ENCODE results near the gene ST3GAL5.
"Not testable (repeated sequence)": the region's sequence is repeated elsewhere in the genome, so short reads cannot be mapped to it uniquely, and the experiment has no call there.

The ST3GAL5 gene

DNA sequence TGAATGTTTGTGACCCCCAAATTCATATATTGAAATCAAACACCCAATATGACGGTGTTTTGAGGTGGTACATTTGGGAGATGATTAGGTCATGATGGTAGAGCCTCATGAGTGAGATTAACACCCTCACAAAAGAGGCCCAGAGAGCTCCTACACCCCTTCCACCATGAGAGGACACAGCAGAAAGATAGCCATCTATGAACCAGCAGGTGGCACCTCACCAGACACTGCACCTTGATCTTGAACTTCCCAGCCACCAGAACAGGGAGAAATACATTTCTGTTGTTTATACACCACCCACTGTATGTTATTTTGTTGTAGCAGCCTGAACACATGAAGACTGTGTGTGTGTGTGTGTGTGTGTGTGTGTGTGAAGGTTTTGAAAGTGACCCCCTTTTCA lies 58.1 kb downstream of the ST3GAL5 start:
- DNase-seq, result no peak

DNA sequence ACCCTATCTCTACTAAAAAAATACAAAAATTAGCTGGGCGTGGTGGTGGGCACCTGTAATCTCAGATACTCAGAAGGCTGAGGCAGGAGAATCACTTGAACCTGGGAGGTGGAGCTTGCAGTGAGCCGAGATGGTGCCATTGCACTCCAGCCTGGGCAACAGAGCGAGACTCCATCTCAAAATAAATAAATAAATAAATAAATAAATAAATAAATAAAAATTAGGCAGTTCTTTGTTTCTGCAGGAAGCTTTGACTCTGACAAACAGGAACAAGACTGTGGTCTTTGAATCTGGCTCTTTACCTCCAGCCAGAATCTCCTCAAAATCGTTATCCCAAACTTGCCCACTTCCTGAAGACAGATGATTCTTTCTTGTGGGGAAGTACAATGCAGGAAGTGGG lies 59.4 kb downstream of the ST3GAL5 start:
- not testable (repeated sequence) for DNase-seq

DNA sequence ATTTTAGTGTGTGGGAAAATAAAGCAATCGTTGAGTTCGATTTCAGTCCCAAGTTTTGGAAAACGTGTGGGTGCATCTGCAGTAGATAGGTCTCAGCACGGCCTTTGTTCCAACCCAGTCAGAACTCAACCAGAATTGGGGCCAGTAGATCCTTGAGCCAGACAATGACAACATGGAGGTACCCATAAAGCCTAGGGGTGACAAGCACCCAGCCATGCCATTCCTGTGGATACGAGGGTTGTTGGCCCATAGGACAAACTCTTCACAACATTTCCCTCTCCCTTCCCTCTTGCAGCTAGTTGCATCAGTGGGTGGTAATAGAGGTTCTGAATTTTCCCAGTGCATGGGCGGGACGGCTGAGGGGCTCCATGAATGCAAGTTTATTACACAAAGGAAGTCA lies 60.1 kb downstream of the ST3GAL5 start:
- no peak for DNase-seq

DNA sequence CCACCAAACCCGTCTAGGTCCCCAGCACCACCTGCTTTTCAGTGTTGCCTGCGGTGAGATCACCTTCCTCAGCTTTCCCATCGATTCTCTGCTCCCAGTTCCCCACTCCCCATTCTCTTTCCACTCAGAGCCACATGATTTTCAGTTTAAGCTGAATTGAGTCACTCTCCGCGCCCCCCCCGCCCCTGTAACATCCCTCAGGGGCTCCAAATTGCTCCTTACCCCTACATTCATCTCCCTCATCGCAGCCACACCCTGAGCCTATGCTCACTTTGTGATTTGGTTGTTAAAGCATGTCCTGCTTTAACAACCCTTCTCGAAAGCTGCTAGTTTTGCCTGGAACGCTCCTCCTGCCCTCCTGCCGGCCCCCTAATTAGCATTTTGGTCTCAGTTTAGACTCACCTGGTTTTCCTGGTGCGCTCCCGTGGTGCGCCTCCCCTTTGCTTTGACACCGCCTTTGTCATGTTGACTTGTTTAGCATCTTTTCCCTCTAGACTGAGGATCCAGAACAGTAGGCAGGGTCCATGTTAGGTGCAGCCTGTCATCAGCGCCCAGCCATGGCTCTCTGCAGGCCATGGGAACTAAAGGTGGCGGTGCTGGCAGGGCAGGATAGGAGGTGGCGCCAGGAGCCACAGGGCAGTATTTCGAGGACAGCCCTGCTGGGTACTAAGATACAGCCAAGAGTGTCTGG lies 60.8 kb downstream of the ST3GAL5 start:
- no peak for DNase-seq

DNA sequence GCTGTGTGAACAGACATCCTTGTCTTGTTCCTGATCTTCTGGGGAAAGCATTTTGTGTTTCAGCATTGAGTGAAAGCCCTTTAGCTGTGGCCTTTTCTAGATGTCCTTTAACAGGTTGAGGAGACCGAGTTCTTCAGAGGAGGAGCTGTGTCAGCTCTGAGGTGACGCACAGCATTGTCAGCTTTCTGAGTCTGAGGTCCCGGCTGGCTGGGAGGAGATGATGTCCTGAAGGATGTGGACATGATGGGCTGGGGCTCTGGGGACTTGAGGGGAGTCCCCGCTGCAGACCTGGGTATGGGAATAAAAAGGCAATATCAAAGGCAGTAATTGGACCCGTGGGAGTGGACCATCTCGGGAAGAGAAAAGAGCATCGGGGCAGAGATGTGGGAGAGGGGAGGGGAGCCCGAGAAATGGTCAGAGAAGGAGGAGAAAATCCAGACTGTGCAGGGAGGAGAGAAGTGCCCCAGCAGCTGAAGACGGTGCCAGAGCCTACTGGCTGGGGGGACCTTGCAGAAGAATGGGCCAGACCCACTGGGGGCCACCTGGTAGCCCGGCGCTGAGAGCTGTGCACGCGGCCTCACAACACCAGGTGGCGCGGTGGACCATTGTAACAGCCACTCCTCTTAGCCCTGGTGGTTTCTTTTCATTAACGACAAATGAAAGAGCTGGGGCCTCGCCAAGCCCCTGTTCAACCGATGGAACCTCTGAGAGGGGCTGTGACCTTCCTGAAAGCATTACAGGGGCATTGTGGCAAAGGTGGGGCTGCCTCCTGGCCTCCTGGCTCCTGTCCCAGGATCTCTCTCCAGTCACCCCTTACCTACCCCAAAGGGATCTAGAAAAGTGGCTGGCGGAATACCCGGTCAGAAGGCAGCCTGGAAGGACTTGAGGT lies 61.6 kb downstream of the ST3GAL5 start:
- peak; percentile 78 to 81 for DNase-seq

DNA sequence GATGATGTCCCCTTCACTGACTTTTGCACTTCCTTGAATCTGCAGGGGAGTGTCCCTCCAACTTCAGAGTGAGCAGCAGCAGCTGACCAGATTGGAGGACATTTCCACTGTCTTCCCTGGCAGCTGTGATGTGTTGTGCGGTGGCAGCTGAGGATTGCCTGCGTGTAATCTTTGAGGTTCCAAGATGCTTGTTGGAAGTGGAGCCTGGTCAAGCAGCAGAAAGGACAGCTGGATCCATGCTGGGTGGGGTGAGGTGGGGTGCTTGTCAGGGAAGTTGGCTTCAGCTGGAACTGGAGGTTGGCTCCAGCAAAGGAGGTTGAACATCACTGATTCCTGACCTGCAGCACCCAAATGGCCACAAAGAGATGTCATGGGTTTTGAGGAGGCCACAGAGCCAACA lies 64.8 kb downstream of the ST3GAL5 start:
- no peak for DNase-seq

DNA sequence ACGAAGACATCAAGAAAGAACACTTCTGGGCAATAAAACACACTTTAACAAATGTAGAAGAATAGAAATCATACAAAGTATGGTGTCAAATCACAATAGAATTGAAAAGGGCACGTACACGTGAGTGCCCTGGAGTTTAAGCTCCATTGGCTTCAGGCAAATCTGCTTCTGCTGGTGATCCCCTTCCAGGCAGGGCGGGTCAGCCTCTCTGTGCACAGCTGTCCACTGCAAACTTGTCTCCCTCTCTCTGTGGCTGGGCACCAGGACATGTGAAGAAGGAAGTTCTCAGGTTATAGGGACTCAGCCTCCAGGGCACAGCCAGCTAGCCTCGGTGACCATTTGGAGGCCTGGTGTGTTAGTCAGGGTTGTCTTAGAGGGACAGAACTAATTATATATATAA lies 66.0 kb downstream of the ST3GAL5 start:
- no peak for DNase-seq

DNA sequence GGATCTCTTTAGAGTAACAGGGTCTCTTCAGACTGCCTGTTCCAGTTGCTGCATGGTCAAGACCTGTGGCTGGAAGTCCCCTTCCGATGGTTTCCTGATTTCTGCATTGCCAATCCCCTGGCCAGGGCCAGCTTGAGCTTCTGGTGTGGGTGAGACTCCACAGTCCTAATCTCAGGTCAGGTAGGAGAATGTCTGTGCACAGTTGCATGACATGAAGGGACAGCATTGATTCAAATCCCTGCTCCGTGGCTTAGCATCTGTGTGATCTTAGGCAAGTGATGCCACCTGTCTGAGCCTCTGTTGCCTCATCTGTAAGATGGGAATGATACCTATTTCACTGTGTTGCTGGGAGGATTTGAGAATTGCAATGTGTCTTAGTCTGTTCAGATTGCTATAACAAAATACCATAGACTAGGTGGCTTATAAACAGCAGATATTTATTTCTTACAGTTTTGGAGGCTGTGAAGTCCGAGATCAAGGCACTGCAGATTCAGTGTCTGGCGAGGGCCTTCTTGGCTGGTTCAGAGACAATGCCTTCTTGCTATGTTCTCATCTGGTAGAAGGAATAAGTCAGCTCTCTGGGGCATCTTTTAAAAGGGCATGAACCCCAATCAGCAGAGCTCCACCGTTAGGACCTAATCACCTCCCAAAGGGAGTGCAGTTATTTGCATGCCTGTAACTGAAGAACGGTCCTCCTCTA lies 68.8 kb downstream of the ST3GAL5 start:
- no peak for DNase-seq

DNA sequence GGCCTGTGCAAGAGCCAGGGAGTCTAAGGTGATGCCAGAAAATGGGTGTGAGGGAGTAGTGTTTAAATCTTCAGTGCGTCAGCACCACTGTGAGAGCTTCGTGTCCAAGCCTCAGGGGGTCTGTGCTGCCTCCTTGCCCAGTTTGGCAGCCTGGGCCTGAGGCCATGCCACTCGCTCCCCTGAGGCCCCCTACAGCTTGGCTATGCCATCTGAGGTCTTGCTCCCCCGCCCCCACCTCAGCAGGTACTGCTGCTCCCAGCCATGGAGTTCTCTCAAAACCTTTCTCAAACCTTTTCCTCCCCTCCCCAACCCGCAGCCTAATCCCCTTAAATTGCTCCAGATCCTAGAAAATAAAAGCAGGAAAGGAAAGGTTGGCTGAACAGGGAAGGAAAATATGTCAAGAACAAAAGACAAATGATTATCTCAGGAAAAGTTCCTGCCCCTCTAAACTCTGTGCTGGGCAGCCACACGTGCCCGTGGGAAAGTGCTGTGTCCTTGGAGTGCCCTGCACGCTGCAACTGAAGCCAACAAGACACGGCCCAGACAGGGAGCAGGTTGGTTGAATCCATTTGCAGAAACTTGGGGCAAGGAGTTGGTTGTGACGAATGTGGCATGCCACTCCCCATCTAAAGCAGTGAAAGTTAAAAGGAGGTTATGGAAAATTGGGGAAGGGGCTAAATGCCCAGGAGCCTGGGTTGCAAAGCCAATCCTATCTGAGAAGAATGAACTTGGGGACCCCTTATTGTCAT lies 73.8 kb downstream of the ST3GAL5 start:
- DNase-seq, result no peak

DNA sequence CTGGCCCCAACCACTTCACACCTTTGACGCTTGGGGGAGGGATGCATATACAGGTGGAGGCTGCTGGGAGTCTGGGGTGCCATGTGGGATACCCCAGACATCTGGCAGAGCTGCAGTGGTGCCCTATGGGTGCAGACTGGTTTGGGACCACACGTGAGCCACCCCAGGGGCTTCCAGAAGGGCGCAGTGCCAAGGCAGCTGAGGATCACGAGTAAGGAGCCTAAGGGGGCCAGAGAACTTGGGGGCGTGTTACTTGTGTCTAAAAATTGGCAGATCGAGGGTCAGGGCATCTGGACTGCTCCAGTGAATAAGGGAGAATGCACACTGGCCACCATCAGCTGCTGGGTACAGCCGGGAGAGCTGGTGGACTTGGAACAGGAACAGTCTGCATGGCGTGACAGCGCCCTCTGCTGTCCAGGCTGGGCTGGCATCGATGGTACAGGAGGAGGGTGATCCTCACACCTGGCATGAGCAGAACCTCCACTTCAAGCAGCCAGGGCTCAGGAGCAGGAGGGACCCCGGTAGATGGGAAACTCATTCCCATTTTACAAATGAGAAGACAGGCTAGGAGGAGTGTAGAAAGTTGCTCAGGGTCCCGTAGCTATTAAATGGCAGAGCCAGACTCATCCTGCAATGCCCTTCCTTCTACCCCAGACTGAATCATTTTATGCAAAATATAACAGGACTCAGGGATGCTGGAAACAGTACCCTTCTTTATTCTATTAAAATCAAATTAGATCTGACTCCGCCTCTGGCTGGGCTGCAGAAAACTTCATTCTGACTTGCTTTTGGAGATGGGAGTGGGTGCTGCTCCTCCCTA lies 74.6 kb downstream of the ST3GAL5 start:
- peak; percentile 74 to 76 for DNase-seq

DNA sequence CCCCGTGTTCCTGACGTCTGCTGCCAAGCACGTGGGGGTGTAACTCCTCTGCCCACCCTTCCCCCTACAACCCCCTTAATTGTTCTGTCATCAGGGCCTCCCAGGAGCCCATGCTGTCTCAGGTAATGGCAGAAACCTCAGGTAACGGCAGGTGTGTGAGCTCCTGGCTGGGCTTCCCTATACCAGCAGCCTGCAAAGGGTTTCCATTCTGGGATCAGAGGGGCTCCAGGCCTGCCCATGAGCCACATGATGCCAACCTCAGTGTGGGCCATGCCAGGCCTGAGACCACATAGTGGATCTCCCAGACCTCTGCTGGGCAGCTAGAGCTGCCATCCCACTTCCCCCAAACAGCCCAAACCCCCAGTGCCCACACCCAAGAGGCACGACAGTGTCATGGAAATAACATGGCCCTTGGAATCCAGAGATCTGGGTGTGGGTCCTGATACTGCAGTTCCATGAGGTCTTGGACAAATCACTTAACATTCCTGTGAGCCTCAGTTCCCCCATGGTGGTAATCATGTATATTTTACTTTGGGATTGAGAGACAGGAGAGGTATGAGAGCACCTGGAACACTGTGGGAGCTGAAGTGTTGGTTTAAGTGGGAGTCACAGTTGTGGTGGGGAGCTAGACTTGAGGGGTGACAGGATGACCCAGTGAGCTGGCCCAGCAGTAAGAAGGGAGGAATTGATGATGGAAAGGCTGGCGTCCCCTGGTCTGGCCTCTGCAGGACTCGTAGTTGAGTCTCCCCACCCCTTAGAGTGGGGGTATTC lies 75.4 kb downstream of the ST3GAL5 start:
- no peak for DNase-seq

DNA sequence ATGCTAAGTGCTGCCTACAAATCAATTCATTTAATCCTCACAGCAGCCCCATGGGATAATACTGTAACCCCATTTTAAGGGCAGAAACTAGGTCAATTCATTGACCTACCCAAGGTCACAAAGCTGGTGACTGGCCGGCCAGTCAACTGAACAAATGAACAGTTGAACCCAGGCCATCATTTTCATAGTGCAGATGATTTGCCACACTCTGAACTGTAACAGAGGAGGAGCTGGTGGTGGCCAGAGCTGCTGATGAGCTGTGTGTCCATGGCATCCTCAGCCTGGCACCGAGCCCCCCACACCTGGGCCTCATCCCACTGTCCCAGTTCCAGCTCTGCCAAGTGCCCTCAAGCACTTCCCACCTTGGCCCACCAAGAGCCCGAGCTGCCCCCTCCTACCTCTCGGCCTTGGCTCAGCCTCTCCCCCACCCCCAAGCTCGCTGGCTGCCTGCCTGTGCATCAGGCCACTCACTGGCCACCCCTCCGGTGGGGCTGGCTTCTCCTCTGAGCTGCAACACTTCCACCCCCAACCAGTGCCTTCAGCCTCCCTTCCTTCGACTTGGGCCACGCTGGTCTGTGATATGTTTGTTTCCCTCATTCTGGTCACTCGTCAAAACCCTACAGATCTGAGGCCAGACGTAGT lies 76.6 kb downstream of the ST3GAL5 start:
- no peak for DNase-seq

DNA sequence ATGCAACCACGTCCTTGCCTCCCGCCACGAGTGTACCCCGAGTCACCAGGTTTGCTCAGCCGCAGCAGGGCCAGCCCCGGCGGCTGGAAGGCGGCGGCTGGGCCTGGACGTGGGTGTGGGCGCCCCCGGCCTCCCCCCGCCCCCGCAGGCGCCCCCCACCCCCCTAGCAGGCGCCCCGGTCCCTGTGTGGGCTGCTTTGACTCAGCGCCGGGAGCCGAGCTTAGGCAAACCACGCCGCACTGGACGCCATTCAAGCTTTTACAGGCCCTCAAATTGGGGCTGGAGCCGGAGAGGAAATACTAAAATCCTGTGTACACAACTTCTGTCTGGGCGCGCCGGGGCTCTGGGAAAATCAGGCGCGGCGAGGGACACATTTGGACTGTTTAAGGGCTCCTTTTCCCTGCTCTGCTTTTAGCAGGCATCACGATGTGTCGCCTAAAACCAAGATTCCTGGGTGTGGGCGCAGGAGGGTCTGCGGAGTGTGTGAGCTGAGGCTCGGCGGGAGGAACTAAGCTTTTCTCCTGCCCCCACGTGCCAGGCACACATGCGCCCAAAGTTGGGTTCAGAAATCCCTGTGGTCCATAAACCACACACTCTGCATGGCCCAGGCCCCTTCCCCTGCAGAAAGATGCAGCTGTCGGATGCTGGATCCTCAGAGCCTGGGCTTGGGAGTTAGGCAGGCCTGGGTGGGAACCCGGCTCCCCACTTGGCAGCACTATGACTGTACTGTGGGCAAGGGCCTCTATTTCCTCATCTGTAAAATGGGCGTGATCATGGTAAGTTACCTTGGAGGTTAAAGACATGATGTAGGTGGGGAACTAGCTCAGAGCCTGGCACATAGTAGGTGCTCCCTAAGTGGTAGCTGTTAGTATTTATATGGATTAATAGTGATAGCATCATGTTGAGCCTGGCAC lies 77.4 kb downstream of the ST3GAL5 start:
- DNase-seq, result no peak

DNA sequence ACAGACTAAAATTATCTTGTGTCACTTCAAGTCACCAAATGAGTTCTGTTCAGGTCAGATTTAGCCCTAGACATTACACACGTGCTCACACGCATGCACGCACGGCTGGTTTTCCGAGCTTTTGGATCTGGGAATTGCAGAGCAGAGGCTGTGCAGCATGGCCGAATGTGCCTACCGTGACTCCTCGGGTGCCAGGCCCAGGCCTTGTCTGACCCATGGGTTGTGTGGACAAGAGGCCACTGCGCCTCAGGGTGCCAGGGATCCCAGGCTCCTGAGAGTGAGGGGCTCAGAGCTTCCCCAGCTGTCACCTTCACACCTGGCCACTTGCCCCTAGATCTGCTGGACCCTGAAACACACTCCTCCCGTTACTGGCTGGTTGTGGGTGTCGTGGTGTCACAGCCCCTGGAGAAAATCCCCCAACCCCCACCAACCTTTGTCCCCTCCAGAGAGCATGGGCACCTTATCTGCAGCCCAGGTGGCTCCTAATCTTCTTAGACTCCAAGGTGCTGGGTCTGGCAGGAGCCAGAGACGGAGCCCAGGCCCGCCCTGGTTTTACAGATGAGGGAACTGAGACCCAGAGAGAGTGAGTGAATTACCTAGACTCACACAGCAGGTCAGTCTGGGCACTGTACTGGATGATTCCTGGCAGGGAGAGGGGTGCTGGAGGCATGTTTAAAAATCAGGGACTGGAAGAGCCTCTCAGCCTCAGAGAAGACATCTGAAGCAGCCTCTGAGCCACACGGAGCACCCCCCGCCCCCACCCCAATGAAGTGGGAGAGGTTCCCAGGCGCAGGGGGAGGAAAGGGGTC lies 78.2 kb downstream of the ST3GAL5 start:
- DNase-seq, result no peak

DNA sequence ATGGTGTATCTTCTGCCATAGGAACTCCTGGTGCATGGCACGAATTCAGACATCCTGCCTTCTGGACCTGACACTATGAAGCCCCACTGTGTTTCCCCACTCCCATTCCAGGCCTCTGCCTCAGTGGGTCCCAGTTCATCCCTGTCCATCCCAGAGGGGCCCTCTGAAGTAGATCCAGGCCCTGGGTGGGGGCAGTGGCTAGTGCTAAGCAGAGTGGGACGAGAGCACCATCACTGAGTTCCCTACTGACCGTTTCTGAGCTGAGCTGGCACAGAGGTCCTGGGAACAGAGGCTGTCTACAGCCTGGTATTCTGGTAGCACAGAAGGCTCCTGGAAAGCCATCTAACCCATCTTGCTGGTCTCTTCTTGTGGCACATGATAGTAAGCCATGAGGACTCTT lies 81.0 kb downstream of the ST3GAL5 start:
- DNase-seq, result no peak

DNA sequence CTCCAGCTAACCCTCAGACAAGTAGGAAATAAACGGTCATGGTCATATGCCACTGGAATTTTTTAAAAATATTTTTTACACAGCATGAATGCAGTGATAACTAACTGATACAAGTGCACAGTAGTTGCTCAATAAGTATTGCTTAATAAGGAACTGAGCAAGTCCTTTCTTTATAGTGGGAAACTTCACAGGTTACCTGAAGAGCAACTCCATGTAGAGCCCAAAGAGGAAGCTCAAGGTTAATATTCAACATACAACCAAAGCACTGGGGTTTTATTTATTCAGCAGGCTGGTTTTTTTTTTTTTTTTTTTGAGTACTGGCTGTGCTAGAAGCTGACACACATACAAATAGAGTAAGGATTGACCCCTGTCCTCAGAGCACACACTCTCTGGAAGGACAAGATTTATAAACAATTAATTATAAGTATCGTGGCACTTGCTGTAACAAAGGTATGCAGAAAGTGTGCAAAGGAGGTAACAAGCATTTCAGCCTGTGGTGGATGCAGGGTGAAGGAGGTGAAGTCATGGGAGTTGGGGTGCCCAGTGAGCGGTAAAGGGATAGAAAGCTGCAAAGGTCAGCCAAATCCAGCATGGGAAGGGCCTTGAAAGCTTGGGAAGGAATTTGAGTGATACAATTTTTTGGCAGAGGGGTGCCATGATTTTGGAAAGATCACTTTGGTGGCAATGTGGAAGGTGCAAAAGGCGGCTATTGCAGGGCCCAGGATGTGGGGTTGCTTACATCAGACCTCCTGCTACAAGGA lies 82.3 kb downstream of the ST3GAL5 start:
- no peak for DNase-seq

DNA sequence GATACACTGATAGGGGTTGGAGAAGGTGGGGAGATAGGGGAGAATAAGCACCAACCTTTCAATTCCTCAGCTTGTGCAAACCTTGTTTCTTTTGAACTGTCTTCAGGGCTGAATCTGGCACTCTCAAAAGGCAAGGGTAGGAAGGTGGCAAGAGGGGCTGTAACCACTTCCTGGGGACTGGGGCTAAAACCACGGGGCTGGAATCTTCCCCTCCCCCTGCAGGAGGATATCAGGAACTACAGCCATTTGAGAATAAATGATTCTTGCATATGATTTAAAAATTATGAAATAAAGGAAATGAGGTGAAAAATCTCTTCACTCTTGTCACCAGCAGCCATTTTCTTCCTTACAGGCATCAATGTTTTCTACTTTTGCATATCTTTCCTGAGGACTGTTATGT lies 84.2 kb downstream of the ST3GAL5 start:
- DNase-seq, result no peak
